PFSK-1 (cell line): ENCODE data around the gene GOLGA6A.

ENCODE experiments used
- FOXP2 ChIP-seq: optimal IDR thresholded peaks from 2 replicates; pipeline ENCODE3; 2011; ENCODE audit warnings: borderline replicate concordance, control low read depth, inconsistent platforms; ENCODE audit not compliant: insufficient read depth; ENCODE audit errors: extremely low read length, extremely low read depth
- POLR2AphosphoS5 ChIP-seq: IDR thresholded peaks from 2 replicates; pipeline ENCODE4 v1.6.1; 2012; ENCODE audit warnings: low read depth, mild to moderate bottlenecking, control low read depth, low read length, moderate library complexity
- SIN3A ChIP-seq: IDR thresholded peaks from 2 replicates; pipeline ENCODE4 v1.6.1; 2012; ENCODE audit warnings: mild to moderate bottlenecking, low read length, moderate library complexity, borderline replicate concordance; ENCODE audit not compliant: insufficient read depth
- TAF1 ChIP-seq: IDR thresholded peaks from 2 replicates; pipeline ENCODE4 v1.6.1; 2012; ENCODE audit warnings: low read length, control low read depth, borderline replicate concordance; ENCODE audit not compliant: insufficient read depth
- TF ChIP-seq, protein P1 (sequence below), 2 experiments: IDR thresholded peaks; 2 replicates each; pipeline versions ENCODE4 v1.6.1 to v1.8.0; 2011 to 2012; ENCODE audit warnings: low read depth in 2 of 2, low read length in 2 of 2, control low read depth in 1 of 2, inconsistent platforms in 1 of 2, mild to moderate bottlenecking in 1 of 2, moderate library complexity in 1 of 2; ENCODE audit not compliant: insufficient read depth in 1 of 2

The GOLGA6A gene

DNA sequence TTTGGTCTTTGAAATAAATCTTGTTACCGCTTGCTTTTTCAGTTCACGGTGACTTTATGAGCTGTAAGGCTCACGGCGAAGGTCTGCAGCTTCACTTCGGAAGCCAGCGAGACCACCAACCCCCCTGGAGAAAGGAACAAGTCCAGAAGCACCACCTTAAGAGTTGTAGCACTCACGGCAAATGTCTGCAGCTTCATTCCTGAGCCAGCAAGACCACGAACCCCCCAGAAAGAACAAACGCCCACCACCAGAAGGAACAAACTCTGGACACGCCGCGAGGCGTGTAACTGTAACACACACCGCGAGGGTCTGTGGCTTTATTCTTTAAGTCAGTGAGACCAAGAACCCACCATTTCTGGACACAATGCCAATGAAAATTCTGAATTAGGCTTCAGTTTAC lies 28.8 kb downstream of the GOLGA6A start:
- no peak for TF ChIP-seq TAF1
- TF ChIP-seq, protein P1, sequence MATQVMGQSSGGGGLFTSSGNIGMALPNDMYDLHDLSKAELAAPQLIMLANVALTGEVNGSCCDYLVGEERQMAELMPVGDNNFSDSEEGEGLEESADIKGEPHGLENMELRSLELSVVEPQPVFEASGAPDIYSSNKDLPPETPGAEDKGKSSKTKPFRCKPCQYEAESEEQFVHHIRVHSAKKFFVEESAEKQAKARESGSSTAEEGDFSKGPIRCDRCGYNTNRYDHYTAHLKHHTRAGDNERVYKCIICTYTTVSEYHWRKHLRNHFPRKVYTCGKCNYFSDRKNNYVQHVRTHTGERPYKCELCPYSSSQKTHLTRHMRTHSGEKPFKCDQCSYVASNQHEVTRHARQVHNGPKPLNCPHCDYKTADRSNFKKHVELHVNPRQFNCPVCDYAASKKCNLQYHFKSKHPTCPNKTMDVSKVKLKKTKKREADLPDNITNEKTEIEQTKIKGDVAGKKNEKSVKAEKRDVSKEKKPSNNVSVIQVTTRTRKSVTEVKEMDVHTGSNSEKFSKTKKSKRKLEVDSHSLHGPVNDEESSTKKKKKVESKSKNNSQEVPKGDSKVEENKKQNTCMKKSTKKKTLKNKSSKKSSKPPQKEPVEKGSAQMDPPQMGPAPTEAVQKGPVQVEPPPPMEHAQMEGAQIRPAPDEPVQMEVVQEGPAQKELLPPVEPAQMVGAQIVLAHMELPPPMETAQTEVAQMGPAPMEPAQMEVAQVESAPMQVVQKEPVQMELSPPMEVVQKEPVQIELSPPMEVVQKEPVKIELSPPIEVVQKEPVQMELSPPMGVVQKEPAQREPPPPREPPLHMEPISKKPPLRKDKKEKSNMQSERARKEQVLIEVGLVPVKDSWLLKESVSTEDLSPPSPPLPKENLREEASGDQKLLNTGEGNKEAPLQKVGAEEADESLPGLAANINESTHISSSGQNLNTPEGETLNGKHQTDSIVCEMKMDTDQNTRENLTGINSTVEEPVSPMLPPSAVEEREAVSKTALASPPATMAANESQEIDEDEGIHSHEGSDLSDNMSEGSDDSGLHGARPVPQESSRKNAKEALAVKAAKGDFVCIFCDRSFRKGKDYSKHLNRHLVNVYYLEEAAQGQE (IDR thresholded peaks at IDR 0.05; ENCODE audit: insufficient read depth in 1 of 2, low read depth in 2 of 2, low read length in 2 of 2) = no peak
- TF ChIP-seq POLR2AphosphoS5 = no peak
- no peak for TF ChIP-seq FOXP2
- TF ChIP-seq SIN3A = no peak

DNA sequence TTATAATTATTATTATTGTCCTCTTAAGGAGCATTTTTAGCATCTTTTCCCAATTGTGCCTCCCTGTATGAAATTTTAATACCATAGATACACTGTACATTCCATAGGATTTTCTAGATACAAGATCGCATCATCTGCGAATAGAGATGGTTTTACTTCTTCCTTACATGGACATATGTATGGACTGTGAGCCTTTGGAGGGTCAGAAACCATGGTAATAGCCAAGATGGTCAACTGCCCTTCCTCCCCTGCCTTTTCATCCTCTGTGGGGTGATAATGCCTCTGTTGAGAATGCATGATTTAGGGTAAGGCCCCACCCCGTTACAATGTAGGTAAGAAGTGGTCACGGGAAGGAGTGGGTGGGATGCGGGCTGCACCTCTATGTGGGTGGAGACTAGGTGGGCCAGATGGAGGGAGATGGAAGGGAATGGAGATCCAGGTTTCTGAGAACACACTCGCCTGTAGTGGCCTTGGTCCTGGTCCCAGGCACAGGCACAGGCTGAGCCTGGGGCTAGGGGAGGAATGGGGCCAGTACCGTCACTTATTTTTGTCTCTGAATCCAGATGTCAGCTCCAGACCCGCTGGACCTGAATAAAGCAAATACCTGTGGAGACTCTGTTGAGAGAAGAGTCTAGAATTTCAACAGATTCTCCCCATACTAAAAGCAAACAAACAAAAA lies 31.7 kb downstream of the GOLGA6A start:
- no peak for TF ChIP-seq TAF1
- TF ChIP-seq FOXP2 = no peak
- TF ChIP-seq SIN3A = no peak
- TF ChIP-seq POLR2AphosphoS5 = no peak

DNA sequence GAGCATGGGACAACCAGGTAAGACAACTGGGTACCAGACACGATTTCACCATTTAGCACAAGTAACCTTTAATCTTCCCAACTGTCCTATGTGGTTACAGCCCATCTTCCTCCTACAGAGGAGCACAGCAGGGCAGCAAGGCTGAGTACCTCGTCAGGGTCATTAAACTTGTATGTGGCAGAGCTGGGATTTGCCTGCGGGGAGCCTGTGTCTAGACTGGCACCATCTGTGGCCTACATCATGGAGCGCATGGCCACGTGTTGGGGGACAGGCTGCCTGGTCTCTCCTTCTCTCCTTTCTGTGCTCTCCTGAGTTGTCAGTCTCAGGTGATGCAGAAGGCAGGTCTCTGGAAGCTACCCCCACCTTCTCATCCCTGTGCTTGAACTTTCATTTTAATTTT lies 32.2 kb downstream of the GOLGA6A start:
- TF ChIP-seq POLR2AphosphoS5 (no peak), SIN3A (no peak)
- TF ChIP-seq, protein P1 (IDR thresholded peaks at IDR 0.05; ENCODE audit: insufficient read depth in 1 of 2, low read depth in 2 of 2, low read length in 2 of 2) = no peak

DNA sequence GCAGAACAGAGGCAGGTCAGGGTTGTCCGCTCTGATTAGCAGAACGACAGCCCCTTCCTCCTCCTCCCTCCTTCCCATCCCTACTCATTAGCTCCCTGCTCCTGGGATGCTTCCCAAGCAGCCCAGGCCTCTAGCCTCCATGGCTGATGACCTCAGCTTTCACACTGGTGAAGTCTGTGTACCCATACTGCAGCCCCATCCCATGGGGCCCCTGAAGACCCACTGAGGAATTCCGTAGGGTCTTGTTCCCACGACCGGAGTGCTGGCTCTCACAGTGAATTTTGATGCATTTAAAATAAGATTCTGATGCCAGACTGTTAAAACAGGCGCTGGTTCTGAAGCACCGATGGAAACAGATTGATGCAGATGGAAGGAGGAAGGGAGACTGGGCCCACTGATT lies 36.1 kb downstream of the GOLGA6A start:
- no peak for TF ChIP-seq FOXP2

DNA sequence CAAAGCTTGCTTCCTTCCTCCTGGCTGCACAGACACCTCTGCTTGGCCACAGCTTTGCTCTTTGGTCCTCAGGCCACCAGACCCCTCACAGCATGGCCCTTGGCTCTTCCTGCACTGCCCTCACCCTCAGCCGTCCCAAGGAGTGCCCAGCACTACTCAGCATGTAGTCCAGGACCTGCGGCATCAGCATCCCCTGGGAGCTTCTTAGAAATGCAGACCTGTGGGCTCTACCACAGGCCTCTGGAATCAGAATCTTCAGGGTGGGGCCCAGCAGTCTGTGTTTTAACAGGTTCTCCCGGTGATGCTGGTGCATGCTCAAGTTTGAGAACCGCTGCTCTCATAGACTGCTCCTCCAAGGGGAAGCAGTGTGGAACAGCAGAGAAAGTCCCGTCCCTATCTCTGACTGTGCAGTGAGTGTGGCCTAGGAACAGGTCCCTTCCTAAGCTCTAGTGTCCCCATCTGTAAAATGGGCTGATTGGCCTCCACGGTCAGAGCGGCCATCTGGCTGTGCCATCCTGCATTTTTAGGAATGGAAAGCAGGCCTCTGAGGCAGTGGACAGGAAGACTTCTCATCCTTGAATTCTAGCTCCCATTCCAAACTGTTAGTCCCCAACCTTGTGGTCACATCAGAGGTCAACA lies 36.6 kb downstream of the GOLGA6A start:
- TF ChIP-seq TAF1 (no peak), FOXP2 (no peak)

DNA sequence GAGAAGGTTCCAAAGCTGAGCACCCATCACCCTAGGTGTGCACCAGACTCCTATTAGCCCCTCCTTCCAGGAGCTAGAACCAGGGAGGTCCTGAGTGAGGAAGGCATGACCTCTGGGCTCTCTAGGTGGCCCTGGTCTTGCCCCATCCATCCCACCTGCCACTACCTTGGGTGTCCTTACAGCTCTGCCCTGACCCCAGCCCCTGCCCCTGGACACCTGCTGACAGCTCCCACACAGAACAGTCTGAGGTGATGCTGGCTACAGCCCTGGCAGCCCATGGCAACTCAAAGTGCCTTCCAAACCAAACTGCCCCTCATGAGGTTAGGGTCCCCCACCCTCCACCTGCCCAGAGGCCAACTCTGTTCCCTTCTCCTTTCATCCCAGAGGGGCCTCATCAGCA lies 37.2 kb downstream of the GOLGA6A start:
- no peak for TF ChIP-seq SIN3A
- TF ChIP-seq, protein P1 (IDR thresholded peaks at IDR 0.05; ENCODE audit: insufficient read depth in 1 of 2, low read depth in 2 of 2, low read length in 2 of 2) = no peak
